Measurements from ENCODE around the gene NOXA1.

GRCh38 chr9:137407590-137408300, 15.4 kb upstream of the NOXA1 start:
- TF ChIP-seq ZNF274 (IDR thresholded peaks at IDR 0.05; ENCODE audit: low read depth, low read length) (no peak), YY1 (IDR thresholded peaks at IDR 0.05; ENCODE audit: insufficient read depth, insufficient read length) (no peak), SUZ12 (IDR thresholded peaks at IDR 0.05; ENCODE audit: extremely low read depth, insufficient read depth, insufficient read length) (no peak)

Data from NT2/D1 (cell line).